Activated CD4-positive, alpha-beta T cell treated with anti-CD3 and anti-CD28 coated beads for 4 hours (primary cell): ENCODE results near the gene BSG.
"Not testable (repeated sequence)": the region's sequence is repeated elsewhere in the genome, so short reads cannot be mapped to it uniquely, and the experiment has no call there.

Experiments used
- DNase-seq, 2 donors: peaks; one replicate each; pipeline ENCODE4 v3.0.0-alpha.2; 2020

The BSG gene

DNA sequence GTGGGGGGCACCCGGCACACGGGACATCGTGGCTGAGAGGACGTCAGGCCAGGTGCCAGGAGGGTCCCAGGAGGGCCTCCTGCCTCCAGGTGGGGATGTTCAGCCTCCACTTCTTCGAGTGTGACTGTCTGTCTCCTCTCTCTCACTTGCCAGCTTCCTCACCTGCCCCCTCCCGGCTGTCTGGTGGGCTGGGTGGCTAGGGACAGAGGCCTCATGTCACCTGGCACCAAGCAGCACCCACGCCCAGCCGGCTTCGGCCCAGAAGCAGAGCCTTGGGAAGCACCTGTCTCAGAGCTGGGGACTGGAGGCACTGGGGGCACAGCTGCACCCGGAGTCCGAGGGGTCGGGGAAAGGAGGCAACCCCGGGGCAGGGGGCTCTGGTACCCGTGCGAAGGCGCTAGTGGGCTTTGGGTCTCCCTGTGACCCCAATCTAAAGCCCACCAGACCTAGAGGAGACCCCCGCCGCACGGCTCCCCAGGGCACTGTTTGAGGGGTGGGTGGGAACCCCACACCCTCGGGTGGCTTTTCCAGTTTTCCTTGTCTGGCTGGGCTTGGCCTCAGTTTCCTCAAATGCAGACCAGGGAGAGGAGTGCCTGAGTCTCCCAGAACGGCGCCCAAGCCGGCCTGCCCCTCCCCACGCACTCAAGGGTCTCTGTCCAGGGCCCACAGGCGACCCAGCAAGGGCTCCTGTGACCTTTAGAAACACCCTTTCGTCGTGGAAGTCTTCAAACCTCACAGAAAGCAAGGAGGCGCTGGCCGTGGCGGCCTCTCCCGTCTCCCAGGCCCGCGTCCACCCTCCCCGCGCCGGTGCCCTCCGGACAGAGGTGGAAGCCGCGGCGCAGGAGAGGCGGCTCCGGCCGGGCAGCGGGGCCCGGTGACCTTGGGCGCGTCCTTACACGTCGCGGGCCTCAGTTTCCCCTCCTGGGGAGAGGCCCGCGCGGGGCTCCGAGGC is 16.6 kb downstream of the BSG start:
- no peak for DNase-seq

DNA sequence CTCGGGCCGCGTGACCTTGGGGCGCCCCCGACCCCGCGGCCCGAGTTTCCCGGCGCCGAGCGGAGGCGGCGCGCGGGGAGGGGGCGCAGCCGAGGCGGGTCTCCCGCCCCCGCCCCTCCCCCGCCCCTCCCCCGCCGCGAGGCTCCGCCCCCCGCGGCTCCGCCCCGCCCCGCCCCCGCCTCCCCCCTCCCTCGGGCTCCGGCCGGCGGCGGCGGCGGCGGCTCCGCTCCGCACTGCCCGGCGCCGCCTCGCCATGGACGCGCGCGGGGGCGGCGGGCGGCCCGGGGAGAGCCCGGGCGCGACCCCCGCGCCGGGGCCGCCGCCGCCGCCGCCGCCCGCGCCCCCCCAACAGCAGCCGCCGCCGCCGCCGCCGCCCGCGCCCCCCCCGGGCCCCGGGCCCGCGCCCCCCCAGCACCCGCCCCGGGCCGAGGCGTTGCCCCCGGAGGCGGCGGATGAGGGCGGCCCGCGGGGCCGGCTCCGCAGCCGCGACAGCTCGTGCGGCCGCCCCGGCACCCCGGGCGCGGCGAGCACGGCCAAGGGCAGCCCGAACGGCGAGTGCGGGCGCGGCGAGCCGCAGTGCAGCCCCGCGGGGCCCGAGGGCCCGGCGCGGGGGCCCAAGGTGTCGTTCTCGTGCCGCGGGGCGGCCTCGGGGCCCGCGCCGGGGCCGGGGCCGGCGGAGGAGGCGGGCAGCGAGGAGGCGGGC is 17.4 kb downstream of the BSG start, which contains the start of gene HCN2:
HCN2 (plus strand) TSS at position 189 of the 703 bp plus-strand sequence; CDS start at position 254, 65 bp downstream.
- no peak for DNase-seq

DNA sequence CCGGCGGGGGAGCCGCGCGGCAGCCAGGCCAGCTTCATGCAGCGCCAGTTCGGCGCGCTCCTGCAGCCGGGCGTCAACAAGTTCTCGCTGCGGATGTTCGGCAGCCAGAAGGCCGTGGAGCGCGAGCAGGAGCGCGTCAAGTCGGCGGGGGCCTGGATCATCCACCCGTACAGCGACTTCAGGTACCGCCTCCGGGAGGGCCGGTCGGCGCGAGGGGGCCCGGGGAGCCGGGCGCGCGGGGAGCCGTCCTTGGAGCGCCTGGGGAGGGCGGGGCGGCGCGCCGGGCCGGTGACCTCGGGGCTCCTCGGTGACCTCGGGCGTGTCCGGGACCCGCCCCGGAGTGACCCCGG is 18.0 kb downstream of the BSG start:
- no peak for DNase-seq

DNA sequence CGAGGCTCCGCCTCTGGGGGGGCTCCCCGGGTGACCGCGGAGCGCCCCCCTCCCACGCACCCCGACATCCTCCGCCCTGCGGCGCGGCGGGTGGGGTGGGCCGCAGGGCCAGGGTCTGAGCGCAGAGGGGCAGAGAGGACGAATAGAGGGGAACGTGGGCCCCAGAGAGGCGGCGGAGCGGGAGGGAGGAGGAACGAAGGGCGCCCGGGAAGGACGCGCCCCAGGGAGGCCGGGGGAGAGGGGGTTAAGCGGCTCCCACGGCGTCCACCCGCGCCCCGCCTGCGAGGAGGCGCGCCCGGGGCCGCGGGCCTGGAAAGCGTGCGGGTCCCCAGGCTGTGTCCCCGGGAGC is 18.3 kb downstream of the BSG start:
- DNase-seq, result no peak

DNA sequence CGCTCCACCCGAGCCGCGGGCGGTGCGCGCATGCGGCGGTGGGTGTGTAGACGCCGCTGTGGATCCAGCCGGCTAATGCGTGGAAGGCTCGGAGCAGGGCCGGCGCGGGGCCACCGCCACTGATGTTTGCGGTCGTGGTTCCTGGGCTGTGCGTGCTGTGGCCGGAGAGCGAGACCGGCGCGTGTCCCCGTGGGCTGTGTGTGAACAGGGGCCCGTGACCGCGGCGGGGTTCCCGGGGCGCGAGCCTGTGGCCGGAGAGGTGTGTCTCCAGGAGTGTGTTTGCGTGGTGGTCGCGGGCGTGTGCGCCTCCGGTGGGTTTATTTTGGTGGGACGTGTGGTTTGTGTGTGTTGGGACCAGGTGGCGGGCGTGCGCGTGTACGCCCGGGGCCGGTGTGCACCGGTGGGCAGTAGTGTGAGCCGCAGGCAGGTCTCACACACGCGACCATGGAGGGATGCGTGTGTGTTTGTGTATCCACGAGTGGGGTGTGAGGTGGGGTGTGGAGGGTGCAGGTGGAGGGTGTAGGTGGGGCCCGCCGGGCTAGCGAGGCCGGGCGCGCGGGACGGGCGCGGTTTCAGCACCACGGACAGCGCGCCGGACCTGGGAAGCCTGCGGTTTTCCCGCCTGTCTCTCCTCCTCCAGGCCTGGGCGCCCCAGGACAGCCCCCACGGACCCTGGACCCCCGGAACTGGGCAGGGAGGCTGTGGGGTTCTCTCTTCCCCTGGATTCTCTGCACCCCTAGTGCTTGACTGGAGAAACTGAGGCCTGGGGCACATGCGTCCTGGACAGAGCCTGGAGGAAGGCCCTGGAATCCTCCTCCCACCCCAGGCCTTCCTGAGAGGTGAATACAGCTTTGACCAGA is 18.9 kb downstream of the BSG start:
- DNase-seq, result no peak

DNA sequence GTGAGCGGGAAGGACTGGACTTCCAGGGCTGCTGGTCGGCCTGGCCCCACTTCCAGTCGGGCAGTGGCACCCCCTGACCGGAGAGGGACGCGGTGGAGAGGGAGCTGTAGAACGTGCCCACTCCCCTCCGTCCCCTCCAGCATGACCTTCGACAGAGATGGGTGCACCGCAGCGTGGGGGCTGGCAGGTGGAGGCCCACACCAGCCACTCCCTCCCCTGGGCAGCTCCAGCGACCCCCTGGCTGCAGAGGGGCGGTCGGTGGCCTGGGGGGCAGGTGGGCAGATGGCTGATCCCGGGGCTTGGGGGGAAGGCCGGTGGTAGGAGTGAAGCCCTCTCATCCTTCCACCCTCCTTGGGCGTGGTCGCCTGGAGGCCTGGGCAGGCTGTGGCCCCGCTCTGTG is 19.7 kb downstream of the BSG start:
- DNase-seq, result no peak

DNA sequence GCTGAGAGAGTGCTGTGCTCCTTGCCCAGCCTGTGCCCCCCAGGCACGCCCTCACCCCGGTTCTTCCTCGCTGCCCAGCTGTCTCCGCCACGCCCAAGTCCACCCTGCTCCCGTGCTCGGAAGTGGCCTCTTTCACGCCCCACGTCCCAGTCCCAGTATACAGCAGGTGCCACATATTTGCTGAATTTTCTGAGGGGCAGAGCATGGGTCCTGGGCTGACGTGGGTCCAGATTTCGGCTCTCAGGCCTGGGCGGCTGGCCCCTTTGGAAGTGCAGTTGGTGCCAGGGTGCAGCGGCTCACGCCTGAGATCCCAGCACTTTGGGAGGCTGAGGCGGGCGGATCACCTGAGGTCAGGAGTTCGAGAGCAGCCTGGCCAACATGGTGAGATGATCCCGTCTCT is 20.7 kb downstream of the BSG start:
- DNase-seq, result no peak

DNA sequence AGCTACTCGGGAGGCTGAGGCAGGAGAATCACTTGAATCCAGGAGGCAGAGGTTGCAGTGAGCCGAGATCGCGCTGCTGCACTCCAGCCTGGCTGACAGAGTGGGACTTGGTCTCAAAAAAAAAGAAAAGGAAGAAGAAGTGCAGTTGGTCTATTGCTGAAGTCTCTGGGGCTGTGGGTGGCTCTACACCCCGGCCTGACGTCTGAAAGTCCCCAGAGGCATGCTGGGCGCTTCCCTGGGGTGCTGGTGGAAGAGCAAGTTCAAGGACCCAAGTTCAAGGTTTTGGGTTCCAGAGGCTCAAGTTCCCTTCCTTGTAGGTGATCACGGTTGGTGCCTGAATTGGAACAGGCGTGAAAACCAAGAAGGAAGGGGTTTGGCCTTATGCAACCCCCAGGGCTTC is 21.1 kb downstream of the BSG start:
- no peak for DNase-seq

DNA sequence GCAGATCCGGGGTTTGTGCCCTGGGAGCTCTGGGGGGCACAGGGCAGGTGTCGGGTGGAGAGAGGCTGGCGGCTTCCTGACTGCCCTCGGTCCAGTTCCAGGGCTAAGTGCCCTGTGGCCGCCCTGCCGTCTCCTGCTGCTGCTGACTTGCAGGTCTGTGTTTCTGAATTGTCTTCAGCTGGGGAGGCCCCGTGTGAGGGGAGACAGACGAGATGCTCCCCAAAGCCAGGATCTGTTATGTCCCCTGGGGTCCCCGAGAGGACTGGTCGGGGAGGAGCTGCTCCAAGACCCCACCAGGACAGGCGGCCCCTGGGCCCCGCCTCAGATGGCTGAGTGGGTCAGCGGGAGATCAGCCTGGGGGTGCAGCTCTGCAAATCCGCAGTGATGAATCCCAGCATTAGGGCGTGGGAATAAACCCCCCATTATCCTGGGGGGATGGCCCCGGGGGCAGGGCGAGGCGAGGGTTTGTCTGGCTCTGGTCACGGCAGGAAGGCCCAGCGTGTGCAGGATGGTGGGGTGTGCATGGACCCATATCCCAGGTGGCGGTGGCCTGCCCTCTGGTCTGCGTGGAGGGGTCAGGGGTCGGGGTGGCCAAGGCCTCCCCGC is 22.0 kb downstream of the BSG start:
- no peak for DNase-seq

DNA sequence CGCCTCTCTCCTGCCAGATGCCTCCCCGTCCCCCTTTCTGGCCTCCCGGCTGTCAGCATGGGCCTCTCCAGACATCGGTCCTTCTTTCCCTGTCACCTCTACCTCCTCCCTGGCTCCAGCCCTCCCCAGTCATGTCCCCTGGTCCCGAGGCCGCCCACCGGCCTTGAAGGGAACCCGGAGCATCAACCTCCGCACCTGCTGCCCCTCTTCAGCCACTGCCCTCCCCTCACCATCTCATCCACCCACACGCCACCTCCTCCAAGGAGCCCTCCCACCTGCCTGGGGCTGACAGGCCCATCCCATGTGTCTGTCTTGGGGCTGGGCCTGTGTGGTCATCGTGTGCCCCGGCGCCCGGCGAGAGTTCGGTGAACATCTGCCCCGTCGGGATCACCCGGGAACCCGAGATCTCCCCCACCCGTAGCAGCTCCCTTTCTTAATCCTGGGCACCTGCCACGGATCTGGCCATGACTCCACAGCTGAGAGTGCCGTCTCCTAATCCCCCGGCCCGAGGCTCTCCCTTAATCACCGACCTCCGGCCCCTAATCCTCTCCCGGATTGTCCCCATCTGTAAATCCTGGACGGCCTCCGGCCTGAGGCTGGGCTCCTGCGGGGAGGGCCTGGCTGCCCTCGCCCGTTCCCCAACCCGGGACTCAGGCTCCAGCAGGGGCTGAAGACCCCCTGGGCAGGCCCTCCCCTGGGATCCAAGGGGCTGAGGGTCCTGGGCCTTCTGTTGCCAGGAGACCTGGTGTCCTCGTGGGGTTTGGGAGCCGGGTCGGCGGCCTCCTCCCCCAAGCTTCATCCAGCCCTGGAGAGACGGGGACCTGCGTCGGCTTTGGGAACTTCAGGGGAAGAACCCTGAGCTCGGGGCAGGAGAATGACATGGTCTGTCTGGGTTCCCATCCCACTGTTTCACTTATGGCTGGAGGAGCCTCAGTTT is 23.2 kb downstream of the BSG start:
- no peak for DNase-seq

DNA sequence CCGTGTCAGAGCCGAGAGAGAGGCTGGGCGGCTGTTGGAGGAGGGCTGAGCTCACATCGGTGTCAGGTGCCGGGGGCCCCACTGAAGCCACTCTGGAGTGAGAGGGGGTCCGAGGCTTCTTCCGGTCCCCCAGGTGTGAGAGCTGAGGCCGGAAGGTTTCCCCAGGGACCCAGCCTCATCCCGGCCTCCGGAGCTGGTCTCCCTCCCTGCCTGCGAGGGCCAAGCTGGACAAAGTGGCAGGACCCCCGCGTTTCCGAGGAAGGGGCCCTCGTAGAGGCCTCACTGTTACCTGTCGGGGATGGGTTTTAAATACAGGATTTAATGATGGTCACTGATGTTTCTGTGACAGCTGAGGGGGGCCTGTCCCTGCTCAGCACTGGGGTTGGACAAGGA is 23.9 kb downstream of the BSG start:
- DNase-seq, result no peak

DNA sequence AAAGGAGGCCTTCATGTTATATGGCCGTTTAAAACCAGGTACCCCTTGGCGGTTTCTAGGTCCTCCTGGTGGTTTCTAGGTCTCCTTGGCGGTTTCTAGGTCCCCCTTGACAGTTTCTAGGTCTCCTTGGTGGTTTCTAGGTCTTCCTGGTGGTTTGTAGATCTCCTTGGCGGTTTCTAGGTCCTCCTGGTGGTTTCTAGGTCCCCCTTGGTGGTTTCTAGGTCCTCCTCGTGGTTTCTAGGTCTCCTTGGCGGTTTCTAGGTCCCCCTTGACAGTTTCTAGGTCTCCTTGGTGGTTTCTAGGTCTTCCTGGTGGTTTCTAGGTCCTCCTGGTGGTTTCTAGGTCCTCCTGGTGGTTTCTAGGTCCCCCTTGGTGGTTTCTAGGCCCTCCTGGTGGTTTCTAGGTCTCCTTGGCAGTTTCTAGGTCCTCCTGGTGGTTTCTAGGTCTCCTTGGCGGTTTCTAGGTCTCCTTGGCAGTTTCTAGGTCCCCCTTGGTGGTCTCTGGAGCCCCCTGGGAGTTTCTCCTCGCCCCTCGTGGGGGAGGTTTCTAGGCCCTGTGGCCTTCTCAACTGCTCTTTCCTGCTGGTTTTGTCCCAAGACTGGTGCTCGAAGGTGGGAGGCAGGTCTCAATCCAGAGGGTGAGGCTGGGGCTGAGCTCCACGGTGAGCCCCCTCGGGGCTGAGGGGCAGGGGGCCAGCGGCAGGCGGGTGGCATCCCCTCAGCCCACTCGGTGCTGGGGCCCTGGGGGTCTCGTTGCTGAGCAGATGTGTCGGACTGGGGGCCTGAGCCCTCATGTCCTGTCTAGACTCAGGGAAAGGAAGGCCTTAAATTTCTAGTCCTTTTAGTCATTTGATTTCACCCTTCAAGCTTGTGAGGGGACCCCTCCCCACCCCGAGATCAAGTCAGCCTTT is 25.3 kb downstream of the BSG start:
- DNase-seq, result no peak

DNA sequence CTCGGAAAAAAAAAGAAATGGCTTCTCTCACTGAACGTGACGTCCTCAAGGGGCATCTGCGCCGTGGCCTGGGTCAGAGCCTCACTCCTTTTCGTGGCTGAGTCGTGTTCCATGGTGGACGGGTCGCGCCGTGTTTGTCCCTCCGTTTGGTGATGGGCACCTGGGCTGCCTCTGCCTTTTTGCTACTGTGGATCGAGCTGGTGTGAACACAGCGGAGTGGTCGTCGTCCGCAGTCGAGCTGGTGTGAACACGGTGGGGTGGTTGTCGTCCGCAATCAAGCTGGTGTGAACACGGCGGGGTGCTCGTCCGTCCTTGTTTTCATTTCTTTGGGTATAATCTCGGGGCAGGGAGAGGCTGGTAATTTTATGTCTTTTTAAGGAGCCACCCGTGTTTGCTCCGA is 28.9 kb downstream of the BSG start:
- no peak for DNase-seq

DNA sequence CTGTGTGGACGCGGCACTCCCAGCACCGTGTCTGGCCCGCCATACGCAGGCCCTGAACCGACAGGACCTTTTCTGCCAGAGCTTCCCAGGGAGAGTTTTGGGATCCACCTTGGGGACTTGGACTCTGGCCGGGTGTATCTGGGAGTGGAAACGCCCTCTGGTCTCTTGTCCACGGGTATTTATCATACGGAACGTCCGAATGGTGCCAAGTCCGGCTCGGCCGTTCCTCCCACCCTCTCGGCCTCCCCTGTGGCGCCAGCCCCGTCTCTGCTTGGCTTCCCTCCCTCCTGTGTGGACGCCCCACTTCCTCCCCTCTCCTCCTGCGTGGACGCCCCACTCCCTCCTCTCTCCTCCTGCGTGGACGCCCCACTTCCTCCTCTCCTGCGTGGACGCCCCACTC is 29.4 kb downstream of the BSG start:
- no peak for DNase-seq

DNA sequence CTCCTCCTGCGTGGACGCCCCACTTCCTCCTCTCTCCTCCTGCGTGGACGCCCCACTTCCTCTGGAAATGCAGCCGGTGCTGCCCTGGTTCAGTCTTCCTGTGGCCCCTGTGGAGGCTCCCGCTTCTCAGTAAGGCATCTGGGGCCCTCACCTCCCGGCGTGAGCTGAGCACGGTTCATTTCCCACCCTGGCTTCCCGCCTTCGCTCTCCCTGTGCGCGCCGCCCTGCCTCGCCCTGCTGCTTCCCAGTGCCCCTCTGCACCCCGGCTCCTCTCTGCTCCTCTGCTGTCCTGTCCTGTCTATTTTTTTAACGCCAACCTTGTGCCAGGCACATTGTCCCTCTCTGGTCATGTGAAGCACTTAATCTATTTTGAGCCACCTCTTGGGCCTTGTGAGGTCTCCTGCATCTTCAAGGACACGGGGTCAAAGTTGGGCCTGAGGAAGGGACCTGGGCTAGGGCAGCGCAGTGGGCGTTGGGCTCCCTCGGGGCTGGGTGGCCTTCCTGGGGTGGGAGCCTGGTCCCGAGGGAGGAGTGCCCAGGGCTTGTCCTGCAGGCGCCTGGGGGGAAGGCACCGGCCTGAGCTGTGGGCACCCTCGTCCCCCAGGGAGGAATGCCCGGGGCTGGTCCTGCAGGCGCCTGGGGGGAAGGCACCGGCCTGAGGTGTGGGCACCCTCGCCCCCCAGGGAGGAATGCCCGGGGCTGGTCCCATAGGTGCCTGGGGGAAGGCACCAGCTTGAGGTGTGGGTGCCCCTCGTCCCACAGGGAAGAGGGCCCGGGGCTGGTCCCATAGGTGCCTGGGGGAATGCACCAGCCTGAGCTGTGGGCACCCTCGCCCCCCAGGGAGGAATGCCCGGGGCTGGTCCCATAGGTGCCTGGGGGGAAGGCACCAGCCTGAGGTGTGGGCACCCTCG is 30.2 kb downstream of the BSG start:
- no peak for DNase-seq

DNA sequence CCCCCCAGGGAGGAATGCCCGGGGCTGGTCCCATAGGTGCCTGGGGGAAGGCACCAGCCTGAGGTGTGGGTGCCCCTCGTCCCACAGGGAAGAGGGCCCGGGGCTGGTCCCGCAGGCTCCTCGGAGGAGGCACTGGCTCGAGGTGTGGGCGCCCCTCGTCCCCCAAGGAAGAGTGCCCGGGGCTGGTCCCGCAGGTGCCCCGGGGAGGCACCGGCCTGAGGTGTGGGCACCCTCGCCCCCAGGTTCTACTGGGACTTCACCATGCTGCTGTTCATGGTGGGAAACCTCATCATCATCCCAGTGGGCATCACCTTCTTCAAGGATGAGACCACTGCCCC is 30.9 kb downstream of the BSG start:
- not testable (repeated sequence) for DNase-seq

DNA sequence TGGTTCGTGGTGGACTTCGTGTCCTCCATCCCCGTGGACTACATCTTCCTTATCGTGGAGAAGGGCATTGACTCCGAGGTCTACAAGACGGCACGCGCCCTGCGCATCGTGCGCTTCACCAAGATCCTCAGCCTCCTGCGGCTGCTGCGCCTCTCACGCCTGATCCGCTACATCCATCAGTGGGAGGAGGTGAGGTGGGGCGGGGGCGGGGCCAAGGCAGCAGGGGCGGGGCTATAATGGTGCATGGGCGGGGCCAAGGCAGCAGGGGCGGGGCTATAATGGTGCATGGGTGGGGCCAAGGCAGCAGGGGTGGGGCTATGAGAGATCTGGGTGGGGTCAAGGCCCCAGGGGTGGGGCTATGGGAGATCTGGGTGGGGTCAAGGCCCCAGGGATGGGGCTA is 31.4 kb downstream of the BSG start:
- not testable (repeated sequence) for DNase-seq

DNA sequence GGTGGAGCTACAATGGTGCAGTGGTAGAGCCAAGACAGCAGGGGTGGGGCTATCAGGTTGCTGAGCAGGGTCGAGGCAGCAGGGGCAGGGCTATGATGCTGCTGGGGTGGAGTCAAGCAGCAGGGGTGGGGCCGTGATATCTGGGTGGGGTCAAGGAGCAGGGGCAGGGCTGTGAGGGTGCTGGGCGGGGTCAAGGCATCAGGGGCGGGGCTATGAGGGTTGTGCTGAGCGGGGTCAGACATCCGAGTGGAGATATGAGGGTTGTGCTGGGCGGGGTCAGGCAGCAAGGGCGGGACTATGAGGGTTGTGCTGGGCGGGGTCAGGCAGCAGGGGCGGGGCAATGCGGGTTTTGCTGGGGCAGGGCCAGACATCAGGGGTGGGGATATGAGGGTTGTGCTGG is 32.0 kb downstream of the BSG start:
- DNase-seq, result no peak

DNA sequence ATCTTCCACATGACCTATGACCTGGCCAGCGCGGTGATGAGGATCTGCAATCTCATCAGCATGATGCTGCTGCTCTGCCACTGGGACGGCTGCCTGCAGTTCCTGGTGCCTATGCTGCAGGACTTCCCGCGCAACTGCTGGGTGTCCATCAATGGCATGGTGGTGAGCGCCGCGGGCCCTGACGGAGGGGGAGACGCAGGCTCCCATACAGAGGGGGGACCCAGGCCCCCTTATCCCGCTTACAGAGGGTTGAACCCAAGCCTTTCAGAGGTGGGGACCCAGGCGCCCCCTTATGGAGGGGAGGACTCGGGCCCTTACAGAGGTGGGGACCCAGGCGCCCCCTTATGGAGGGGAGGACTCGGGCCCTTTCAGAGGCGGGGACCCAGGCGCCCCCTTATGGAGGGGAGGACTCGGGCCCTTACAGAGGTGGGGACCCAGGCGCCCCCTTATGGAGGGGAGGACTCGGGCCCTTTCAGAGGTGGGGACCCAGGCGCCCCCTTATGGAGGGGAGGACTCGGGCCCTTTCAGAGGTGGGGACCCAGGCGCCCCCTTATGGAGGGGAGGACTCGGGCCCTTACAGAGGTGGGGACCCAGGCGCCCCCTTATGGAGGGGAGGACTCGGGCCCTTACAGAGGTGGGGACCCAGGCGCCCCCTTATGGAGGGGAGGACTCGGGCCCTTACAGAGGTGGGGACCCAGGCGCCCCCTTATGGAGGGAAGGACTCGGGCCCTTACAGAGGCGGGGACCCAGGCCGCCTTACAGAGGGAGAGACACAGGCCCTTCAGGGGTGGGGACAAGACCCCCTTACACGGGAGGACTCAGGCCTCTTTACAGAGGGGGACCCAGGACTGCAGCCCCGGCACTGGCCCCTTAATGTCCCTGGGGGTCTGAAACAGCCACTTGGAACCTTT is 32.9 kb downstream of the BSG start:
- DNase-seq, result not testable (repeated sequence)
